IPS-20b (cell line): ENCODE data around the gene TNFRSF8.

Source experiments
- H3K27ac ChIP-seq: one replicate; pipeline ENCODE4 v1.5.1; 2013; ENCODE audit warnings: low read length
- H3K27me3 ChIP-seq: 2 replicates; pipeline ENCODE4 v1.6.1; 2013; ENCODE audit warnings: mild to moderate bottlenecking, low read length, inconsistent platforms; ENCODE audit not compliant: insufficient read depth
- H3K36me3 ChIP-seq: 2 replicates; pipeline ENCODE4 v1.6.1; 2013; ENCODE audit warnings: low read depth, mild to moderate bottlenecking, inconsistent platforms, low read length, moderate library complexity; ENCODE audit not compliant: insufficient read depth
- H3K4me1 ChIP-seq: 2 replicates; pipeline ENCODE4 v1.6.1; 2013; ENCODE audit warnings: mild to moderate bottlenecking, control low read depth, inconsistent platforms, low read length, moderate library complexity; ENCODE audit not compliant: insufficient read depth
- H3K4me3 ChIP-seq: 2 replicates; pipeline ENCODE4 v1.5.1; 2013; ENCODE audit warnings: mild to moderate bottlenecking, low read length, inconsistent platforms
- H3K9ac ChIP-seq: 2 replicates; pipeline ENCODE4 v1.6.1; 2013; ENCODE audit warnings: low read depth, mild to moderate bottlenecking, inconsistent platforms, low read length, moderate library complexity
- H3K9me3 ChIP-seq: 2 replicates; pipeline ENCODE4 v1.6.1; 2013; ENCODE audit warnings: mild to moderate bottlenecking, low read depth, low read length, inconsistent platforms; ENCODE audit not compliant: insufficient read depth

Gene TNFRSF8

GRCh38 chr1:12143631-12144155, 80.6 kb downstream of the TNFRSF8 start:
- Histone ChIP-seq H3K9ac (no peak overlapping the region), H3K4me3 (no peak overlapping the region), H3K36me3 (no peaks in the 10 kb centered on the region), H3K27ac (no peak overlapping the region), H3K27me3 (no peaks in the 10 kb centered on the region), H3K4me1 (no peaks in the 10 kb centered on the region), H3K9me3 (no peaks in the 10 kb centered on the region)

GRCh38 chr1:12144236-12144635, 81.1 kb downstream of the TNFRSF8 start:
- no peak overlapping the region for H3K4me3 ChIP-seq
- H3K27me3 ChIP-seq: no peaks in the 10 kb centered on the region
- no peak overlapping the region for H3K9ac ChIP-seq
- H3K27ac ChIP-seq: no peak overlapping the region
- no peaks in the 10 kb centered on the region for H3K36me3 ChIP-seq
- H3K4me1 ChIP-seq: no peaks in the 10 kb centered on the region
- no peaks in the 10 kb centered on the region for H3K9me3 ChIP-seq

- Histone ChIP-seq H3K9me3 (no peaks in the 10 kb centered on the region), H3K9ac (no peak overlapping the region), H3K27ac (no peak overlapping the region), H3K4me3 (no peak overlapping the region), H3K27me3 (no peaks in the 10 kb centered on the region), H3K36me3 (no peaks in the 10 kb centered on the region), H3K4me1 (no peaks in the 10 kb centered on the region)
These were observed 81.9 kb downstream of the TNFRSF8 start for GRCh38 chr1:12144969-12145368.

- Histone ChIP-seq H3K27ac (no peak overlapping the region), H3K27me3 (no peaks in the 10 kb centered on the region), H3K36me3 (no peaks in the 10 kb centered on the region), H3K9me3 (no peaks in the 10 kb centered on the region), H3K4me3 (no peak overlapping the region), H3K9ac (no peak overlapping the region), H3K4me1 (no peaks in the 10 kb centered on the region)
These were observed 82.7 kb downstream of the TNFRSF8 start for GRCh38 chr1:12145616-12146342.

GRCh38 chr1:12146343-12147112, 83.4 kb downstream of the TNFRSF8 start:
- Histone ChIP-seq H3K4me1 (no peaks in the 10 kb centered on the region), H3K27me3 (no peaks in the 10 kb centered on the region), H3K9me3 (no peaks in the 10 kb centered on the region), H3K27ac (no peak overlapping the region), H3K36me3 (no peaks in the 10 kb centered on the region), H3K9ac (no peak overlapping the region), H3K4me3 (no peak overlapping the region)

GRCh38 chr1:12147201-12147701, 84.1 kb downstream of the TNFRSF8 start:
- Histone ChIP-seq H3K27ac (no peak overlapping the region), H3K9ac (no peak overlapping the region)

GRCh38 chr1:12148160-12148957, 85.3 kb downstream of the TNFRSF8 start:
- Histone ChIP-seq H3K9ac (no peak overlapping the region), H3K4me1 (no peaks in the 10 kb centered on the region), H3K27ac (no peak overlapping the region), H3K4me3 (no peak overlapping the region), H3K36me3 (no peaks in the 10 kb centered on the region), H3K27me3 (no peaks in the 10 kb centered on the region), H3K9me3 (no peaks in the 10 kb centered on the region)

More at GRCh38 chr1:12147201-12147701, 84.1 kb downstream of the TNFRSF8 start:
- Histone ChIP-seq H3K9me3 (no peaks in the 10 kb centered on the region), H3K36me3 (no peaks in the 10 kb centered on the region), H3K4me3 (no peak overlapping the region), H3K4me1 (no peaks in the 10 kb centered on the region), H3K27me3 (no peaks in the 10 kb centered on the region)

GRCh38 chr1:12148958-12149790, 86.1 kb downstream of the TNFRSF8 start:
- H3K4me3 ChIP-seq: no peak overlapping the region
- no peaks in the 10 kb centered on the region for H3K36me3 ChIP-seq
- H3K9ac ChIP-seq: no peak overlapping the region
- no peaks in the 10 kb centered on the region for H3K9me3 ChIP-seq
- no peak overlapping the region for H3K27ac ChIP-seq
- H3K4me1 ChIP-seq: no peaks in the 10 kb centered on the region
- H3K27me3 ChIP-seq: no peaks in the 10 kb centered on the region

- no peaks in the 10 kb centered on the region for H3K4me1 ChIP-seq
These were observed 86.7 kb downstream of the TNFRSF8 start for GRCh38 chr1:12149791-12150175.

GRCh38 chr1:12150456-12151200, 87.5 kb downstream of the TNFRSF8 start:
- Histone ChIP-seq H3K9ac (no peak overlapping the region), H3K9me3 (no peaks in the 10 kb centered on the region), H3K27ac (no peak overlapping the region), H3K4me3 (no peak overlapping the region), H3K36me3 (no peaks in the 10 kb centered on the region), H3K27me3 (no peaks in the 10 kb centered on the region), H3K4me1 (no peaks in the 10 kb centered on the region)

More at GRCh38 chr1:12149791-12150175, 86.7 kb downstream of the TNFRSF8 start:
- H3K9ac ChIP-seq: no peak overlapping the region
- H3K27me3 ChIP-seq: no peaks in the 10 kb centered on the region
- no peaks in the 10 kb centered on the region for H3K9me3 ChIP-seq
- no peaks in the 10 kb centered on the region for H3K36me3 ChIP-seq
- H3K27ac ChIP-seq: no peak overlapping the region
- no peak overlapping the region for H3K4me3 ChIP-seq
